GM12874 (cell line): ENCODE results near the gene WDR27.

Source experiments
- CTCF ChIP-seq: IDR thresholded peaks from 2 replicates; pipeline ENCODE4 v1.5.1; 2011; ENCODE audit warnings: low read depth, mild to moderate bottlenecking, control low read depth, low read length, moderate library complexity; ENCODE audit not compliant: insufficient read depth

The WDR27 gene

GRCh38 chr6:169420912-169421543 lies 280.8 kb downstream of the WDR27 start:
- TF ChIP-seq CTCF, result no peak

GRCh38 chr6:169417101-169417500 lies 284.7 kb downstream of the WDR27 start:
- no peak for TF ChIP-seq CTCF

- no peak for TF ChIP-seq CTCF
Measured at GRCh38 chr6:169416249-169416648, 285.6 kb downstream of the WDR27 start.

GRCh38 chr6:169415179-169415578 lies 286.6 kb downstream of the WDR27 start:
- TF ChIP-seq CTCF, result no peak

- TF ChIP-seq CTCF, result no peak
Measured at GRCh38 chr6:169411722-169412121, 290.1 kb downstream of the WDR27 start.

- no peak for TF ChIP-seq CTCF
Measured at GRCh38 chr6:169411296-169411695, 290.5 kb downstream of the WDR27 start.

GRCh38 chr6:169409742-169410312 lies 292.0 kb downstream of the WDR27 start:
- TF ChIP-seq CTCF, result no peak
